Calu3 (cell line): Measurements from ENCODE around the gene THEM5. TPM values are rescaled to one million over a fixed set of nuclear protein-coding genes. Genes with fewer than 3 reads are reported as not detected.

Source experiments
- BruUV-seq: library from RNA; stranded (reverse); fragments of 400-500 nt; replicated peaks from 2 replicates; lab custom pipeline; 2021; lab: Mats Ljungman, UMichigan
- CTCF ChIA-PET: fragments of 300-600 bp; sonication (Branson Sonifier 250); formaldehyde crosslinking; loops from one replicate; lab custom pipeline; 2022; ENCODE audit warnings: antibody characterized with exemption; lab: Charles Lee
- DNase-seq: peaks from one replicate; pipeline ENCODE4 v3.0.0; 2022
- H3K27ac Mint-ChIP-seq: one replicate; pipeline ENCODE4 v1.8.0; 2022; ENCODE audit warnings: mixed read lengths; ENCODE audit not compliant: unreplicated experiment
- H3K27me3 Mint-ChIP-seq: one replicate; pipeline ENCODE4 v1.8.0; 2022; ENCODE audit warnings: mixed read lengths; ENCODE audit not compliant: unreplicated experiment
- H3K36me3 Mint-ChIP-seq: one replicate; pipeline ENCODE4 v1.8.0; 2022; ENCODE audit warnings: mild to moderate bottlenecking, moderate library complexity, mixed read lengths; ENCODE audit not compliant: insufficient read depth, unreplicated experiment
- H3K4me1 Mint-ChIP-seq: one replicate; pipeline ENCODE4 v1.8.0; 2022; ENCODE audit warnings: mild to moderate bottlenecking, low read depth, mixed read lengths; ENCODE audit not compliant: unreplicated experiment
- H3K4me3 Mint-ChIP-seq: one replicate; pipeline ENCODE4 v1.8.0; 2022; ENCODE audit warnings: mild to moderate bottlenecking, low read depth, moderate library complexity, mixed read lengths; ENCODE audit not compliant: unreplicated experiment
- H3K9me3 Mint-ChIP-seq: one replicate; pipeline ENCODE4 v1.8.0; 2022; ENCODE audit warnings: low read depth, mixed read lengths; ENCODE audit not compliant: unreplicated experiment
- intact Hi-C: fragments of 100-400 bp; cut with micrococcal nuclease; formaldehyde crosslinking; loops from one replicate; pipeline ENCODE4 v1.10.0; 2022; ENCODE audit not compliant: unreplicated experiment
- total RNA-seq: library from RNA; stranded (reverse); gene quantifications from 2 replicates; pipeline ENCODE4 v1.2.3, GENCODE V29; 2022
- TF ChIP-seq, protein P1 (sequence below): fragments of 200-600 bp; IDR thresholded peaks from one replicate; pipeline ENCODE4 v1.8.0; 2022; ENCODE audit warnings: antibody characterized with exemption; ENCODE audit not compliant: unreplicated experiment

Gene THEM5
- total RNA-seq, 1 experiment from 2014 or later = not detected

DNA sequence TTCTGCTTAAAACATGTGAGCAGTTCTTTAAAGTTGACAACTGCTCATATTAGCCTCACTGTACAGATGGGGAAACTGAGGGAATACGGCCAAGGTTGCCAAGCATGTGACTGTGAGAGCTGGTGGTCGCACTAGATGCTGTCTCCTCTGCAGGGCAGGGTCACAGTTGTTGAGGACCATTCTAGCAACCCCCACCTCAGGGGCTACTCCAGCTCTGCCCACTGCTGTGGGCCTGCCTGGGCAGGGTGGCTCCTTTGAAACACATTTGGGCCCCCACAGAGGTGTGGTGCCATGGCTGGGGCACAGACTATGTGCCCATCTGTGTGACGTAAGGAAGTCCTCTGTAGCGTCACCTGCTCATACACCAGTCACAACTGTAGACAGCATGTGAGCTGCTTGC, 779 bp downstream of the THEM5 start:
- CTCF ChIA-PET = no interaction called here
- intact Hi-C loops = no loop called here
- DNase-seq = no peak
- no peaks in the 10 kb centered on the region for H3K4me1 Mint-ChIP-seq
- H3K36me3 Mint-ChIP-seq = no peaks in the 10 kb centered on the region
- no peak overlapping the region for H3K27ac Mint-ChIP-seq
- TF ChIP-seq, protein P1, sequence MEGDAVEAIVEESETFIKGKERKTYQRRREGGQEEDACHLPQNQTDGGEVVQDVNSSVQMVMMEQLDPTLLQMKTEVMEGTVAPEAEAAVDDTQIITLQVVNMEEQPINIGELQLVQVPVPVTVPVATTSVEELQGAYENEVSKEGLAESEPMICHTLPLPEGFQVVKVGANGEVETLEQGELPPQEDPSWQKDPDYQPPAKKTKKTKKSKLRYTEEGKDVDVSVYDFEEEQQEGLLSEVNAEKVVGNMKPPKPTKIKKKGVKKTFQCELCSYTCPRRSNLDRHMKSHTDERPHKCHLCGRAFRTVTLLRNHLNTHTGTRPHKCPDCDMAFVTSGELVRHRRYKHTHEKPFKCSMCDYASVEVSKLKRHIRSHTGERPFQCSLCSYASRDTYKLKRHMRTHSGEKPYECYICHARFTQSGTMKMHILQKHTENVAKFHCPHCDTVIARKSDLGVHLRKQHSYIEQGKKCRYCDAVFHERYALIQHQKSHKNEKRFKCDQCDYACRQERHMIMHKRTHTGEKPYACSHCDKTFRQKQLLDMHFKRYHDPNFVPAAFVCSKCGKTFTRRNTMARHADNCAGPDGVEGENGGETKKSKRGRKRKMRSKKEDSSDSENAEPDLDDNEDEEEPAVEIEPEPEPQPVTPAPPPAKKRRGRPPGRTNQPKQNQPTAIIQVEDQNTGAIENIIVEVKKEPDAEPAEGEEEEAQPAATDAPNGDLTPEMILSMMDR = no peak
- no TSS peak for BruUV-seq
- H3K9me3 Mint-ChIP-seq = no peaks in the 10 kb centered on the region
- peaks cover 44% of the 10 kb centered on the region for H3K27me3 Mint-ChIP-seq
- no peak overlapping the region for H3K4me3 Mint-ChIP-seq

DNA sequence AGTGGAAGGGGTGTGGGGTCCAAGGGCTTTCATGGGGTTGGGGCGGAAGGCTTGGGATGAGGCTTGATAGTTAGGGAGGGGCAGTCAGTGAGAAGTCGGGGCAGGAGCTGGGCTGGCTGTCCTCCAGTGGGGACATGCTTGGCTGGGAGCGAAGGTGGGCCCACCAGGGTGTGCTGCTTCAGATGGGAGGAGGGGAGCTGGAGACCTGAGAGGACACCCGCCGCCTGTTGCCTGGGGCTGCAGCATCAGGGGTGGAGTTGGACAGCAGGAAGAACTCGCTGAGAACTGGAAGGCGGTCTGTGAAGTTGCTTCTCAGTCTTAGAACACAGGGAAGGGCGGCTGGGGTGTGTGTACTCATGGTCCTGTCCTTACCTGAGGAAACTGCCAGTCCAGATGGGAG, 1.6 kb downstream of the THEM5 start:
- Mint-ChIP-seq H3K27me3 (peaks cover 35% of the 10 kb centered on the region), H3K4me1 (peaks cover under 1% of the 10 kb centered on the region), H3K27ac (no peak overlapping the region), H3K36me3 (no peaks in the 10 kb centered on the region), H3K4me3 (no peak overlapping the region), H3K9me3 (no peaks in the 10 kb centered on the region)
- CTCF ChIA-PET = no interaction called here
- intact Hi-C loops = no loop called here
- no TSS peak for BruUV-seq
- TF ChIP-seq, protein P1 = no peak
- no peak for DNase-seq

DNA sequence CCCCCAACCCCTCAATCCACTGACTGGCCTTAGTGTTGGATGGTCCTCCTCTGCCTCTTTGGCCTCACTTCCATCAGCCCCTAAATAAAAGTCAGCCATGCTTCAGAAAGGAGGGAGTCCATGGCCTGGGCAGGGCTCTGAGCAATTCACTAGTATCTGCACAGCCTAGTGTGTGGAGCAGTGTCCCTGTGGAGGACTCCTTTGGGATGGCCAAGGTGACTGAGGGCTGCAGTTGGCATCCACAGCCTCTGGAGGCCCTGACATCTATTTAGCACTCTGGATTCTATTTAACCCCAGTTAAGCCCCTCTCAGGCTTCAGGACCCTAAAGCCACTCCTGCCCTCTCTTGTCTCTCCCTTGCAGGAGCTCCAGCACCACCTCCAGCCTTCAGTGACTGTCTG, 3.6 kb downstream of the THEM5 start:
- Mint-ChIP-seq H3K36me3 (no peaks in the 10 kb centered on the region), H3K27ac (no peak overlapping the region), H3K27me3 (peaks cover 29% of the 10 kb centered on the region), H3K4me3 (no peak overlapping the region), H3K4me1 (peaks cover 13% of the 10 kb centered on the region), H3K9me3 (peaks cover under 1% of the 10 kb centered on the region)
- CTCF ChIA-PET = interaction anchor here (0.7 kb wide), 1 partner anchor 87 kb away, joined by 3 read pairs; no protein-coding TSS in a partner anchor
- TF ChIP-seq, protein P1 = no peak
- no TSS peak for BruUV-seq
- DNase-seq = no peak
- intact Hi-C loops = no loop called here

DNA sequence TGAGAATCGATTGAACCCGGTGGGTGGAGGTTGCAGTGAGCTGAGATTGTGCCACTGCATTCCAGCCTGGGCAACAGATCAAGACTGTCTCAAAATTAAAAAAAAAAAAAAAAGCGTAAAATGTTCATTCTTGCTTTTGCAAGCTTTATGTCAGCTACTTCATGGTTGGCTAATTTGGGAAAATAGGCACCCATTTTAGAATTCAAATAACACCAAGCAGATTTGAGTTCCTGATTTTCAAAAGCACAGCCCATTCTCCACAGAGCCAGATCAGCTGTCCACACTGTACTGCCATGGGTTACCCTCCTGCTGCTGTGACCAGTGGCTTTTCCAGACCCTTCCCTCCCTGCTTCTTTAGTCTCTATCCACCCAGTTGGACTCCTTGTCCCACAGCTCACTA, 4.4 kb downstream of the THEM5 start:
- no peak overlapping the region for H3K27ac Mint-ChIP-seq
- peaks cover 13% of the 10 kb centered on the region for H3K4me1 Mint-ChIP-seq
- CTCF ChIA-PET = interaction anchor here (0.7 kb wide), 1 partner anchor 86 kb away, joined by 3 read pairs; no protein-coding TSS in a partner anchor
- no peak for DNase-seq
- TF ChIP-seq, protein P1 = no peak
- H3K27me3 Mint-ChIP-seq = peaks cover 29% of the 10 kb centered on the region
- intact Hi-C loops = no loop called here
- no TSS peak for BruUV-seq
- no peaks in the 10 kb centered on the region for H3K36me3 Mint-ChIP-seq
- H3K9me3 Mint-ChIP-seq = peaks cover 3% of the 10 kb centered on the region
- no peak overlapping the region for H3K4me3 Mint-ChIP-seq
